Upper lobe of left lung (tissue), 4 donors: ENCODE data around the gene GPS2.

ENCODE experiments used
- CTCF ChIP-seq, 6 experiments: fragments of 450-650 bp in 4 of 6; fragments of 200-600 bp in 2 of 6; sonication (generic) in 2 of 6; IDR thresholded peaks; one replicate each; pipeline ENCODE4 v1.5.1; 2016 to 2019; ENCODE audit warnings: antibody characterized with exemption in 6 of 6
- EP300 ChIP-seq, 4 donors: sonication (generic); formaldehyde crosslinking; IDR thresholded peaks; one replicate each; pipeline ENCODE4 v1.5.1; 2017; ENCODE audit warnings: antibody characterized with exemption in 4 of 4, control low read depth in 2 of 4
- POLR2AphosphoS5 ChIP-seq, 2 donors: sonication (generic); formaldehyde crosslinking; IDR thresholded peaks; one replicate each; pipeline ENCODE4 v1.5.1; 2017; ENCODE audit warnings: antibody characterized with exemption in 2 of 2

GRCh38 chr17:7352910-7353635 is 37.9 kb upstream of the GPS2 start:
- no peak for TF ChIP-seq CTCF (IDR thresholded peaks at IDR 0.05)
- TF ChIP-seq EP300 (IDR thresholded peaks at IDR 0.05): no peak
- no peak for TF ChIP-seq POLR2AphosphoS5 (IDR thresholded peaks at IDR 0.05)
